Loucy (cell line): Measurements from ENCODE around the gene GRPEL1.

Experiments used
- CTCF ChIP-seq: fragments of 200-600 bp; sonication (generic); conservative IDR thresholded peaks from 2 replicates; pipeline ENCODE4 v1.5.1; 2014; ENCODE audit warnings: mild to moderate bottlenecking, antibody characterized with exemption, low read length
- EZH2phosphoT487 ChIP-seq: fragments of 200-600 bp; IDR thresholded peaks from 2 replicates; pipeline ENCODE4 v1.6.1; 2018; ENCODE audit warnings: antibody characterized with exemption, mild to moderate bottlenecking, moderate library complexity, borderline replicate concordance

- TF ChIP-seq CTCF (no peak), EZH2phosphoT487 (no peak)
Observed at GRCh38 chr4:7027284-7027683, 40.6 kb downstream of the GRPEL1 start.
